Measurements from ENCODE around the gene SPATA31D4.

GRCh38 chr9:81980568-81980967 is 52.3 kb downstream of the SPATA31D4 start:
- TF ChIP-seq, protein P1, sequence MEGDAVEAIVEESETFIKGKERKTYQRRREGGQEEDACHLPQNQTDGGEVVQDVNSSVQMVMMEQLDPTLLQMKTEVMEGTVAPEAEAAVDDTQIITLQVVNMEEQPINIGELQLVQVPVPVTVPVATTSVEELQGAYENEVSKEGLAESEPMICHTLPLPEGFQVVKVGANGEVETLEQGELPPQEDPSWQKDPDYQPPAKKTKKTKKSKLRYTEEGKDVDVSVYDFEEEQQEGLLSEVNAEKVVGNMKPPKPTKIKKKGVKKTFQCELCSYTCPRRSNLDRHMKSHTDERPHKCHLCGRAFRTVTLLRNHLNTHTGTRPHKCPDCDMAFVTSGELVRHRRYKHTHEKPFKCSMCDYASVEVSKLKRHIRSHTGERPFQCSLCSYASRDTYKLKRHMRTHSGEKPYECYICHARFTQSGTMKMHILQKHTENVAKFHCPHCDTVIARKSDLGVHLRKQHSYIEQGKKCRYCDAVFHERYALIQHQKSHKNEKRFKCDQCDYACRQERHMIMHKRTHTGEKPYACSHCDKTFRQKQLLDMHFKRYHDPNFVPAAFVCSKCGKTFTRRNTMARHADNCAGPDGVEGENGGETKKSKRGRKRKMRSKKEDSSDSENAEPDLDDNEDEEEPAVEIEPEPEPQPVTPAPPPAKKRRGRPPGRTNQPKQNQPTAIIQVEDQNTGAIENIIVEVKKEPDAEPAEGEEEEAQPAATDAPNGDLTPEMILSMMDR (IDR thresholded peaks at IDR 0.05): no peak
- TF ChIP-seq POLR2A (IDR thresholded peaks at IDR 0.05; ENCODE audit: low read depth) (no peak), EP300 (IDR thresholded peaks at IDR 0.05) (no peak)
